ENCODE results near the gene RNF114.
"Not testable (repeated sequence)": the region's sequence is repeated elsewhere in the genome, so short reads cannot be mapped to it uniquely, and the experiment has no call there.

The RNF114 gene

GRCh38 chr20:49964964-49965780 lies 29.0 kb downstream of the RNF114 start:
- DNase-seq (ENCODE audit: low read depth in 2 of 2): peak in 1 of 2 experiments; percentile 16

GRCh38 chr20:49965781-49966305 lies 29.6 kb downstream of the RNF114 start:
- no peak for DNase-seq (ENCODE audit: low read depth in 2 of 2)

GRCh38 chr20:49966861-49967260 lies 30.7 kb downstream of the RNF114 start:
- DNase-seq (ENCODE audit: low read depth in 2 of 2): no peak

- no peak for DNase-seq (ENCODE audit: low read depth in 2 of 2)
Observed at GRCh38 chr20:49969234-49969633, 33.0 kb downstream of the RNF114 start.

- no peak for DNase-seq (ENCODE audit: low read depth in 2 of 2)
Observed at GRCh38 chr20:49969946-49970345, 33.7 kb downstream of the RNF114 start.

DNA sequence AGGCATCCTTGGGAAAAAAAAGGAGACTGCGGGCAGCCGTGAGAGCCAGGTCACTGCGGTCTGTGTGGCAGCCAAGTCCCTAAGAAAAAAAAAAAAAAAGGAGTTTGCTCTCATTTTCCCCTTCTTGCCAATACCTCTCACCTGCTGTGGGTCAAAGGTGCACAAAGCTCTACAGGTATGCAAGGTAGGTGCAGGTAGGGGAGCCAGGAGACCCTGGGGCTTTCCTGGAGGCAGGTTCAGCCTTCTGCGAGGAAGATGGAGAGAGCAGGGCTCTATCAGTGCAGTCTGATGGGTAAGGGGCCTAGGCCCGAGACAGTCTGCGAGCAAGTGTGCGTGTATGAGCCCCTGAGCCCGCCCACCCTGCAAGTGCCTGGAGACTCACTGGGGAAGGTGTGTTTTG lies 34.3 kb downstream of the RNF114 start:
- no peak for DNase-seq (ENCODE audit: low read depth in 2 of 2)

DNA sequence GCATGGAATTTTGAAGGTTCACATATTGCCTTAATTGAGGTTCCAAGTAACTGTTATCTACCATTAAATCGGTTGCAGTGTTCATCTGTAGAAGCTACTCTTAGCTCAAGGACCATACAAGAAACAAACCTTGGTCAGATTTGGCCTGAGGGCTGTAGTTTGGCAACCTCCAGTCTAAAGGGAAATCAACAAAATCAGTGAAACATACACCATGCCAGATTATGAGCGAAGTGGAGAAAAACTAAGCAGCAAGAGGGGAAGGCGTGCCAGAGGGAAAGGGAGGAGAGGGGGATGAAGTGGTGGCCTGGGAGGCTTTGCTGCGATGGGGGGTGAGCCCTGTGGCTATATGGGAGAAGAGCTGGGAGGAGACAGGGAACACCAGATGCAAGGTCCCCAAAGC lies 37.8 kb downstream of the RNF114 start:
- no peak for DNase-seq (ENCODE audit: low read depth in 2 of 2)

- no peak for DNase-seq (ENCODE audit: low read depth in 2 of 2)
Observed at GRCh38 chr20:49976542-49976941, 40.3 kb downstream of the RNF114 start.

DNA sequence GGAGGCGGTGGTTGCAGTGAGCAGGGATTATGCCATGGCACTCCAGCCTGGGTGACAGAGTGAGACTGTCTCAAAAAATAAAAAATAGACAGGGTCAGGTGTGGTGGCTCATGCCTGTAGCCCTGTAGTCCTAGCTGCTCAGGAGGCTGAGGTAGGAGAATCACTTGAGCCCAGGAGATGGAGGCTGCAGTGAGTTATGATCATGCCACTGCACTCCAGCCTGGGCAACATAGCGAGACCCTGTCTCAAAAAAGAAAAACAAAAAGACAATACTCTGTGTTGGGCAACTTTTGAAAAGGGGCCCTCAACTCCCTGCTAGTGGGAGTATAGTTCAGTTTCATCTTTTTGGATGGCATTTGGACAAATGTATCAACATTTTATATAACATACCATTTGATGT lies 41.5 kb downstream of the RNF114 start:
- DNase-seq (ENCODE audit: low read depth in 2 of 2): not testable (repeated sequence)

- DNase-seq (ENCODE audit: low read depth in 2 of 2): no peak
Observed at GRCh38 chr20:49978685-49979029, 42.5 kb downstream of the RNF114 start.

- peak; percentile 45 to 48 for DNase-seq (ENCODE audit: low read depth in 2 of 2)
Observed at GRCh38 chr20:49979030-49979832, 43.0 kb downstream of the RNF114 start.

- no peak for DNase-seq (ENCODE audit: low read depth in 2 of 2)
Observed at GRCh38 chr20:49980140-49981008, 44.2 kb downstream of the RNF114 start.

- DNase-seq (ENCODE audit: low read depth in 2 of 2): no peak
Observed at GRCh38 chr20:49981218-49982071, 45.2 kb downstream of the RNF114 start.

DNA sequence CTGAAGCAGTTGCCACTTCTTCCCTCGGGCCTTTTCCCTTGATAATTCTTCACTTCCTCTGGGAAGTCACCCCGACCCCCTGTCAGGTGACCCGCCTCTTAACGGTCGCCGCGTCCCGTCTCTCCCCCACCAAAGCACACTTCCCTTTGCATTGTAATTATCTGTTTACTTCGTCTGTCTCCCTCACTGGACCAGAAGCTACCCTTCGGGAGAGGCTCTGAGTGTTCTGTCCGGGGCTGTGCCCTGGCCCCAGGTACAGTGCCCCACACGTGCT lies 45.8 kb downstream of the RNF114 start:
- DNase-seq (ENCODE audit: low read depth in 2 of 2): no peak

DNA sequence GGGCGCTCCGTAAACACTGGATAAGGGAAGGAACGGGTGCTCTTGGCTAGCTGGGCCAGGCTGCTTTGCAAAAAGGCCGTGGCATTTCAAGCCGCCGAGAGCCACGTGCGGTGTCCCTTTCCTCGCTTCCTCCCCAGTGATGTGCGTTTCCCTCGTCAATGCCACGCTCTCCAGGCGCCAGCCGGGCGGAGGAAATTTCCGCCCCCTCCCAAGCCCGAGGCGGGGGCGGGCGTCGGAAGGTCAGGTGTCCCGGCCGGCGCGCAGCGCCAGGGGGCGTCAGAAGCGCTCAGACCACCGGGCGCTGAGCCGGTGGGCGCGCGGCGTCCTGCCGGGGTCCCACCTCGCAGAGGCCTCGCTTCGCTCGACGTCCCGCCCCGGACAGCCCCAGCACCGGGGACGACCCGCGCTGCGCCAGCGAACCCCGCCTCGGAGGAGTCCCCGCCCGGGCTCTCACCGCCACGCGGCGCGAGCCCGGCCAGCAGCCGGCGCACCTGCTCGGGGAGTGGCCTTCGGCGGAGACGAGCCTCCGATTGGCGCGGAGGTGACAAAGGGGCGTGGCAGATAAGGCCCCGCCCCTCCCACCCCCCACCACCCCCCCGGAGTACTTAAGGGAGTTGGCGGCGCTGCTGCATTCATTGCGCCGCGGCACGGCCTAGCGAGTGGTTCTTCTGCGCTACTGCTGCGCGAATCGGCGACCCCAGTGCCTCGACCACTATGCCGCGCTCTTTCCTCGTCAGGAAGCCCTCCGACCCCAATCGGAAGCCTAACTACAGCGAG lies 46.3 kb downstream of the RNF114 start, which contains the start of gene SNAI1:
SNAI1 (plus strand) TSS at position 635 of the 777 bp plus-strand sequence; CDS start at position 715, 80 bp downstream.
- DNase-seq (ENCODE audit: low read depth in 2 of 2): peak; percentile 63 to 67

DNA sequence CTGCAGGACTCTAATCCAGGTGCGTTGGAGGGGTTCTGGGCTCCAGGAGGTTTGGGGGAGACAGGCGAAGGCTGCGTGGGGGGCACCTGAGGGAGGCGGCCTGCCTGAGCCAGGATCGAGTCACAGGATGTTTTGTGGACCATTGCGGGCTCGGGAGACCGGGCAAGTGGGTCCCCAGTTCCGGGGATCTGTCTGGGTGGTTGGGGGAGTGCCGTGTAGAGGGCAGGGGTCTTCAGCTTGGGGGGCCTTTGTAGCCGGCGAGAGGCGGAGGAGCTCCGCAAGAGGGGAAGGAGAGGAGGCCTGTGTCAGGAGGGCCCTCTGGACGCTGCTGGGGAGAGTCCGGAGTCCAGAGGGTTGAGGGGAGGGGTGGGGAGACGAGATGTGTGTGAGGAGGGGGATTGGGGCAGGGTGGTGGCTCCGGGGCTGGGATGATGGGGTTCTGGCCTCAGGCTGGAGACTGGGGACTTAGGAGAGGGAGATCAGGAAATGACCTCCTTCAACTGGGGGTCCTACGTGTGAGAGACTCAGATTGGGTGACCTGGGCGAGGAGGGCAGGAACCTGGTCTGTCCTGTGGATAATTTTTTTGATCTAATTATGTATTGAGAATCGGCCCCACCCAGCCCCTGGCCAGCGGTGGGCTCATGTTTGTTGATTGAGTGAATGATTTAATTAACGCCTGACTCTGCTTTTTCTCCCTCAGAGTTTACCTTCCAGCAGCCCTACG lies 47.1 kb downstream of the RNF114 start:
- DNase-seq (ENCODE audit: low read depth in 2 of 2): no peak

DNA sequence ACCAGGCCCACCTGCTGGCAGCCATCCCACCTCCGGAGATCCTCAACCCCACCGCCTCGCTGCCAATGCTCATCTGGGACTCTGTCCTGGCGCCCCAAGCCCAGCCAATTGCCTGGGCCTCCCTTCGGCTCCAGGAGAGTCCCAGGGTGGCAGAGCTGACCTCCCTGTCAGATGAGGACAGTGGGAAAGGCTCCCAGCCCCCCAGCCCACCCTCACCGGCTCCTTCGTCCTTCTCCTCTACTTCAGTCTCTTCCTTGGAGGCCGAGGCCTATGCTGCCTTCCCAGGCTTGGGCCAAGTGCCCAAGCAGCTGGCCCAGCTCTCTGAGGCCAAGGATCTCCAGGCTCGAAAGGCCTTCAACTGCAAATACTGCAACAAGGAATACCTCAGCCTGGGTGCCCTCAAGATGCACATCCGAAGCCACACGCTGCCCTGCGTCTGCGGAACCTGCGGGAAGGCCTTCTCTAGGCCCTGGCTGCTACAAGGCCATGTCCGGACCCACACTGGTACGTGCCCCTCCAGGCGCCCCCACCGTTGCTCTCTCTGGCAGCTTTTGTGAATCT lies 47.7 kb downstream of the RNF114 start:
- no peak for DNase-seq (ENCODE audit: low read depth in 2 of 2)

DNA sequence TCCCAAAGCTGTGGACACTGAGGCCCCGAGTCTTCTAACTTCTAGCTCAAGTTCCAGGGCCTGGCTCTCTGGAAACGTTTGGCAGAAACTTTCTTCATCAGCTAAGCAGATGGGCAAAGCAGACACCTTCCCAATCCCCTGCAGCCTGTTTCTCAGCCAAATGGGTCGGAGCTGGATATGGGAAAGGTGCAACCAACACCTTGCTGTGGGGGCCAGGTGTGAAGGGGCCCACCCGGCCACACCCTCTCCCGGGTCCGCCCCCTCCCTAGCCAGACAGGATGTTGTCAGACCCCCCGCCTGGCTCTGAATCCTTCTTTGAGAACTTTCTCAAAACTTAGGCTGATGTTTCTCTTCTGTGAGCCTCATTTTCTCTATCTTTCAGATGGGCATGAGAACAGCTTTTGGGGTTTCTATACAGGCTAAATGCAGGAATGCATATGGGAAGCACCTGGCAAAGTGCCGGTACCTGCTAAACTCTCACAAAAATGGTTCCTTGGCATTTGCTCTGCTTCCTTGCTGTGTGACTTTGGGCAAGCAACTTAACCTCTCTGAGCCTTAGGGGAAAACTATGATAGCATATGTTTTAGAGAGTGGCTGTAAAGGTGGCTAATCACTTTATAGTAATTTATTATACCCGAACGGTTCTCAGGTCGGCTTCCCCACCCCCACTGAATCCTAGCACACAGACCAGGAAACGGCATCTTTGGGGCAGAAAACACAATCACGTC lies 48.4 kb downstream of the RNF114 start:
- no peak for DNase-seq (ENCODE audit: low read depth in 2 of 2)

GRCh38 chr20:49985157-49985556 lies 49.0 kb downstream of the RNF114 start:
- DNase-seq (ENCODE audit: low read depth in 2 of 2): no peak
